SK-N-SH (cell line): ENCODE data around the gene UGDH.

Source experiments
- EP300 ChIP-seq, 2 experiments: IDR thresholded peaks; 2 replicates each; pipeline versions ENCODE4 v1.4.0 to v1.6.1; 2012; ENCODE audit warnings: borderline replicate concordance in 1 of 2, low read depth in 1 of 2, low read length in 1 of 2
- EZH2phosphoT487 ChIP-seq: fragments of 200-600 bp; sonication (generic); IDR thresholded peaks from 2 replicates; pipeline ENCODE4 v1.6.1; 2017; ENCODE audit warnings: low read depth, mixed run types, mild to moderate bottlenecking, antibody characterized with exemption, moderate library complexity, borderline replicate concordance
- FOXM1 ChIP-seq: IDR thresholded peaks from 2 replicates; pipeline ENCODE4 v1.4.0; 2012; ENCODE audit warnings: low read depth, mild to moderate bottlenecking
- MXI1 ChIP-seq: IDR thresholded peaks from 2 replicates; pipeline ENCODE4 v1.6.1; 2012; ENCODE audit warnings: mild to moderate bottlenecking, low read depth, low read length, improper control_type of control experiment
- NRF1 ChIP-seq: IDR thresholded peaks from 2 replicates; pipeline ENCODE4 v1.6.1; 2012; ENCODE audit warnings: low read depth, mild to moderate bottlenecking, low read length
- POLR2AphosphoS5 ChIP-seq: IDR thresholded peaks from 2 replicates; pipeline ENCODE4 v1.6.1; 2012; ENCODE audit warnings: low read depth, low read length
- SMC3 ChIP-seq: IDR thresholded peaks from 2 replicates; pipeline ENCODE4 v1.6.1; 2012; ENCODE audit warnings: low read depth, low read length, improper control_type of control experiment
- TAF1 ChIP-seq: IDR thresholded peaks from 2 replicates; pipeline ENCODE4 v1.6.1; 2012; ENCODE audit warnings: low read depth, mild to moderate bottlenecking, low read length, moderate library complexity, borderline replicate concordance
- TEAD4 ChIP-seq: IDR thresholded peaks from 2 replicates; pipeline ENCODE4 v1.4.0; 2012; ENCODE audit warnings: mild to moderate bottlenecking, borderline replicate concordance; ENCODE audit not compliant: insufficient read depth
- TF ChIP-seq, protein P1 (sequence below): IDR thresholded peaks from 2 replicates; pipeline ENCODE4 v1.6.1; 2012; ENCODE audit warnings: mild to moderate bottlenecking, low read depth, low read length, moderate library complexity
- TF ChIP-seq, protein P2 (sequence below): IDR thresholded peaks from 2 replicates; pipeline ENCODE4 v1.4.0; 2012; ENCODE audit warnings: low read depth, borderline replicate concordance
- TF ChIP-seq, protein P3 (sequence below): fragments of 200-600 bp; sonication (generic); IDR thresholded peaks from 2 replicates; pipeline ENCODE4 v1.6.1; 2017; ENCODE audit warnings: antibody characterized with exemption, mild to moderate bottlenecking, moderate library complexity
- TF ChIP-seq, protein P4 (sequence below): IDR thresholded peaks from 2 replicates; pipeline ENCODE4 v1.4.0; 2012; ENCODE audit warnings: low read depth
- TF ChIP-seq, protein P5 (sequence below): IDR thresholded peaks from 2 replicates; pipeline ENCODE4; 2012

DNA sequence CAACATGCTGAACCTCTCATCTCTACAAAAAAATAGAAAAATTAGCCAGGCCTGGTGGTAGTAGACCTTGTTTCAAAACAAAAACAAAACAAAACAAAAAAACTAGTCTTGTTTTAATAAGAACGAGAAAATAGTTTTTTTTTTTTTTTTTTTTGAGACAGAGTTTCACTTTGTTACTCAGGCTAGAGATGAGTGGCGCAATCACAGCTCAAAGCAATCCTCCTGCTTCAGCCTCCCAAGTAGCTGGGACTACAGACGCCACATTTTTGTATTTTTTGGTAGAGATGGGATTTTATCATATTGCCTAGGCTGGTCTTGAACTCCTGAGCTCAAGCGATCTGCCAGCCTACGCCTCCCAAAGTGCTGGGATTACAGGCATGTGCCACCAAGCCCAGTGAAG, 47.7 kb upstream of the UGDH start:
- TF ChIP-seq, protein P1, sequence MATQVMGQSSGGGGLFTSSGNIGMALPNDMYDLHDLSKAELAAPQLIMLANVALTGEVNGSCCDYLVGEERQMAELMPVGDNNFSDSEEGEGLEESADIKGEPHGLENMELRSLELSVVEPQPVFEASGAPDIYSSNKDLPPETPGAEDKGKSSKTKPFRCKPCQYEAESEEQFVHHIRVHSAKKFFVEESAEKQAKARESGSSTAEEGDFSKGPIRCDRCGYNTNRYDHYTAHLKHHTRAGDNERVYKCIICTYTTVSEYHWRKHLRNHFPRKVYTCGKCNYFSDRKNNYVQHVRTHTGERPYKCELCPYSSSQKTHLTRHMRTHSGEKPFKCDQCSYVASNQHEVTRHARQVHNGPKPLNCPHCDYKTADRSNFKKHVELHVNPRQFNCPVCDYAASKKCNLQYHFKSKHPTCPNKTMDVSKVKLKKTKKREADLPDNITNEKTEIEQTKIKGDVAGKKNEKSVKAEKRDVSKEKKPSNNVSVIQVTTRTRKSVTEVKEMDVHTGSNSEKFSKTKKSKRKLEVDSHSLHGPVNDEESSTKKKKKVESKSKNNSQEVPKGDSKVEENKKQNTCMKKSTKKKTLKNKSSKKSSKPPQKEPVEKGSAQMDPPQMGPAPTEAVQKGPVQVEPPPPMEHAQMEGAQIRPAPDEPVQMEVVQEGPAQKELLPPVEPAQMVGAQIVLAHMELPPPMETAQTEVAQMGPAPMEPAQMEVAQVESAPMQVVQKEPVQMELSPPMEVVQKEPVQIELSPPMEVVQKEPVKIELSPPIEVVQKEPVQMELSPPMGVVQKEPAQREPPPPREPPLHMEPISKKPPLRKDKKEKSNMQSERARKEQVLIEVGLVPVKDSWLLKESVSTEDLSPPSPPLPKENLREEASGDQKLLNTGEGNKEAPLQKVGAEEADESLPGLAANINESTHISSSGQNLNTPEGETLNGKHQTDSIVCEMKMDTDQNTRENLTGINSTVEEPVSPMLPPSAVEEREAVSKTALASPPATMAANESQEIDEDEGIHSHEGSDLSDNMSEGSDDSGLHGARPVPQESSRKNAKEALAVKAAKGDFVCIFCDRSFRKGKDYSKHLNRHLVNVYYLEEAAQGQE = no peak
- TF ChIP-seq, protein P2, sequence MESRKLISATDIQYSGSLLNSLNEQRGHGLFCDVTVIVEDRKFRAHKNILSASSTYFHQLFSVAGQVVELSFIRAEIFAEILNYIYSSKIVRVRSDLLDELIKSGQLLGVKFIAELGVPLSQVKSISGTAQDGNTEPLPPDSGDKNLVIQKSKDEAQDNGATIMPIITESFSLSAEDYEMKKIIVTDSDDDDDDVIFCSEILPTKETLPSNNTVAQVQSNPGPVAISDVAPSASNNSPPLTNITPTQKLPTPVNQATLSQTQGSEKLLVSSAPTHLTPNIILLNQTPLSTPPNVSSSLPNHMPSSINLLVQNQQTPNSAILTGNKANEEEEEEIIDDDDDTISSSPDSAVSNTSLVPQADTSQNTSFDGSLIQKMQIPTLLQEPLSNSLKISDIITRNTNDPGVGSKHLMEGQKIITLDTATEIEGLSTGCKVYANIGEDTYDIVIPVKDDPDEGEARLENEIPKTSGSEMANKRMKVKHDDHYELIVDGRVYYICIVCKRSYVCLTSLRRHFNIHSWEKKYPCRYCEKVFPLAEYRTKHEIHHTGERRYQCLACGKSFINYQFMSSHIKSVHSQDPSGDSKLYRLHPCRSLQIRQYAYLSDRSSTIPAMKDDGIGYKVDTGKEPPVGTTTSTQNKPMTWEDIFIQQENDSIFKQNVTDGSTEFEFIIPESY = no peak
- TF ChIP-seq POLR2AphosphoS5 (no peak), EZH2phosphoT487 (no peak), EP300 (IDR thresholded peaks at IDR 0.05; ENCODE audit: borderline replicate concordance in 1 of 2, low read depth in 1 of 2, low read length in 1 of 2) (no peak), TEAD4 (no peak), NRF1 (no peak), MXI1 (no peak), SMC3 (no peak), TAF1 (no peak), FOXM1 (no peak)
- TF ChIP-seq, protein P3, sequence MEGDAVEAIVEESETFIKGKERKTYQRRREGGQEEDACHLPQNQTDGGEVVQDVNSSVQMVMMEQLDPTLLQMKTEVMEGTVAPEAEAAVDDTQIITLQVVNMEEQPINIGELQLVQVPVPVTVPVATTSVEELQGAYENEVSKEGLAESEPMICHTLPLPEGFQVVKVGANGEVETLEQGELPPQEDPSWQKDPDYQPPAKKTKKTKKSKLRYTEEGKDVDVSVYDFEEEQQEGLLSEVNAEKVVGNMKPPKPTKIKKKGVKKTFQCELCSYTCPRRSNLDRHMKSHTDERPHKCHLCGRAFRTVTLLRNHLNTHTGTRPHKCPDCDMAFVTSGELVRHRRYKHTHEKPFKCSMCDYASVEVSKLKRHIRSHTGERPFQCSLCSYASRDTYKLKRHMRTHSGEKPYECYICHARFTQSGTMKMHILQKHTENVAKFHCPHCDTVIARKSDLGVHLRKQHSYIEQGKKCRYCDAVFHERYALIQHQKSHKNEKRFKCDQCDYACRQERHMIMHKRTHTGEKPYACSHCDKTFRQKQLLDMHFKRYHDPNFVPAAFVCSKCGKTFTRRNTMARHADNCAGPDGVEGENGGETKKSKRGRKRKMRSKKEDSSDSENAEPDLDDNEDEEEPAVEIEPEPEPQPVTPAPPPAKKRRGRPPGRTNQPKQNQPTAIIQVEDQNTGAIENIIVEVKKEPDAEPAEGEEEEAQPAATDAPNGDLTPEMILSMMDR = no peak
- TF ChIP-seq, protein P4, sequence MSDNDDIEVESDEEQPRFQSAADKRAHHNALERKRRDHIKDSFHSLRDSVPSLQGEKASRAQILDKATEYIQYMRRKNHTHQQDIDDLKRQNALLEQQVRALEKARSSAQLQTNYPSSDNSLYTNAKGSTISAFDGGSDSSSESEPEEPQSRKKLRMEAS = no peak
- TF ChIP-seq, protein P5, sequence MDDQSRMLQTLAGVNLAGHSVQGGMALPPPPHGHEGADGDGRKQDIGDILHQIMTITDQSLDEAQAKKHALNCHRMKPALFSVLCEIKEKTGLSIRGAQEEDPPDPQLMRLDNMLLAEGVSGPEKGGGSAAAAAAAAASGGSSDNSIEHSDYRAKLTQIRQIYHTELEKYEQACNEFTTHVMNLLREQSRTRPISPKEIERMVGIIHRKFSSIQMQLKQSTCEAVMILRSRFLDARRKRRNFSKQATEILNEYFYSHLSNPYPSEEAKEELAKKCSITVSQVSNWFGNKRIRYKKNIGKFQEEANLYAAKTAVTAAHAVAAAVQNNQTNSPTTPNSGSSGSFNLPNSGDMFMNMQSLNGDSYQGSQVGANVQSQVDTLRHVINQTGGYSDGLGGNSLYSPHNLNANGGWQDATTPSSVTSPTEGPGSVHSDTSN = no peak
